Activated CD8-positive, alpha-beta T cell treated with anti-CD3 and anti-CD28 coated beads, Interleukin-2, amount 10 ng/mL, durations not matched to agents 7 days and 5 days (primary cell): Measurements from ENCODE around the gene C17orf107. TPM values are rescaled to one million over a fixed set of nuclear protein-coding genes. Genes with fewer than 3 reads are reported as not detected.

Experiments
- ATAC-seq: fragments of 150-1000 bp; cut with Tn5 transposase; one replicate; pipeline ENCODE4 v1.10.0; 2021; ENCODE audit warnings: moderate library complexity
- CTCF ChIA-PET: fragments of 350-600 bp; sonication (Branson Sonifier 250); formaldehyde crosslinking; loops from one replicate; lab custom pipeline; 2021; ENCODE audit warnings: antibody characterized with exemption; lab: Charles Lee
- POLR2A ChIA-PET: fragments of 350-600 bp; sonication (Branson Sonifier 250); formaldehyde crosslinking; loops from one replicate; lab custom pipeline; 2021; ENCODE audit warnings: antibody characterized with exemption; lab: Charles Lee
- DNase-seq: peaks from one replicate; pipeline ENCODE4 v3.0.0-alpha.2; 2020
- H3K27ac Mint-ChIP-seq: one replicate; pipeline ENCODE4 v1.8.0; 2021; ENCODE audit warnings: mild to moderate bottlenecking, mixed read lengths
- H3K27me3 Mint-ChIP-seq: one replicate; pipeline ENCODE4 v1.8.0; 2021; ENCODE audit warnings: low read depth, mixed read lengths
- H3K36me3 Mint-ChIP-seq: one replicate; pipeline ENCODE4 v1.8.0; 2021; ENCODE audit warnings: low read depth, mixed read lengths
- H3K4me1 Mint-ChIP-seq: one replicate; pipeline ENCODE4 v1.8.0; 2021; ENCODE audit warnings: low read depth, mixed read lengths
- H3K4me3 Mint-ChIP-seq: one replicate; pipeline ENCODE4 v1.8.0; 2021; ENCODE audit warnings: mild to moderate bottlenecking, mixed read lengths
- H3K9me3 Mint-ChIP-seq: one replicate; pipeline ENCODE4 v1.8.0; 2022; ENCODE audit warnings: mixed read lengths; ENCODE audit not compliant: insufficient read depth
- total RNA-seq, 2 experiments: library from RNA; stranded (reverse); gene quantifications; one replicate each; pipeline ENCODE4 v1.2.3, GENCODE V29; 2021

C17orf107 gene
- total RNA-seq, 2 experiments from 2014 or later = 0.97 to 1.1 TPM

- H3K4me3 Mint-ChIP-seq = no peak overlapping the region
- H3K36me3 Mint-ChIP-seq = peaks cover 26% of the 10 kb centered on the region
- H3K9me3 Mint-ChIP-seq = no peaks in the 10 kb centered on the region
- ChIA-PET CTCF (interaction anchor here (1.0 kb wide), 1 partner anchor 8 kb away, joined by 4 read pairs; the partner anchor contains the start of gene CHRNE), POLR2A (no interaction called here)
- peaks cover 2% of the 10 kb centered on the region for H3K27me3 Mint-ChIP-seq
- no peak for DNase-seq
- H3K27ac Mint-ChIP-seq = no peak overlapping the region
- no peak for ATAC-seq
- H3K4me1 Mint-ChIP-seq = peaks cover 11% of the 10 kb centered on the region
Observed at GRCh38 chr17:4895121-4895520, 4.2 kb upstream of the C17orf107 start.

- ATAC-seq (no peak), DNase-seq (no peak)
- peaks cover 14% of the 10 kb centered on the region for H3K4me1 Mint-ChIP-seq
- ChIA-PET POLR2A (no interaction called here), CTCF (no interaction called here)
- H3K9me3 Mint-ChIP-seq = no peaks in the 10 kb centered on the region
- no peak overlapping the region for H3K4me3 Mint-ChIP-seq
- H3K27me3 Mint-ChIP-seq = peaks cover 4% of the 10 kb centered on the region
- H3K36me3 Mint-ChIP-seq = peaks cover 24% of the 10 kb centered on the region
- H3K27ac Mint-ChIP-seq = no peak overlapping the region
Observed at GRCh38 chr17:4895657-4896331, 3.5 kb upstream of the C17orf107 start.

GRCh38 chr17:4896332-4897197 is 2.8 kb upstream of the C17orf107 start:
- ATAC-seq (no peak), DNase-seq (no peak)
- ChIA-PET CTCF (no interaction called here), POLR2A (no interaction called here)
- Mint-ChIP-seq H3K27ac (no peak overlapping the region), H3K36me3 (peaks cover 19% of the 10 kb centered on the region), H3K27me3 (peaks cover 7% of the 10 kb centered on the region), H3K4me3 (no peak overlapping the region), H3K9me3 (no peaks in the 10 kb centered on the region), H3K4me1 (peaks cover 22% of the 10 kb centered on the region)

- Mint-ChIP-seq H3K4me3 (no peak overlapping the region), H3K9me3 (no peaks in the 10 kb centered on the region), H3K36me3 (peaks cover 17% of the 10 kb centered on the region), H3K27ac (no peak overlapping the region), H3K27me3 (peaks cover 7% of the 10 kb centered on the region), H3K4me1 (peaks cover 23% of the 10 kb centered on the region)
- no peak for DNase-seq
- no peak for ATAC-seq
- ChIA-PET CTCF (no interaction called here), POLR2A (no interaction called here)
Observed at GRCh38 chr17:4897198-4897687, 2.1 kb upstream of the C17orf107 start.

GRCh38 chr17:4897785-4898184 is 1.6 kb upstream of the C17orf107 start:
- CTCF ChIA-PET = no interaction called here
- Mint-ChIP-seq H3K4me3 (no peak overlapping the region), H3K36me3 (peaks cover 14% of the 10 kb centered on the region)

GRCh38 chr17:4898351-4898750 is 985 bp upstream of the C17orf107 start:
- Mint-ChIP-seq H3K27me3 (peaks cover 7% of the 10 kb centered on the region), H3K4me1 (peaks cover 34% of the 10 kb centered on the region), H3K27ac (peak overlapping the region; percentile 24), H3K36me3 (peaks cover 14% of the 10 kb centered on the region), H3K4me3 (peak overlapping the region; percentile 59), H3K9me3 (no peaks in the 10 kb centered on the region)
- POLR2A ChIA-PET = interaction anchor here (0.6 to 1.6 kb wide), 2 partner anchors 35 to 195 kb away, joined by 3 to 7 read pairs; partner anchors contain the start of gene PELP1
- DNase-seq = no peak
- no peak for ATAC-seq
- CTCF ChIA-PET = interaction anchor here (1.1 to 1.9 kb wide), 3 partner anchors 109 to 331 kb away, joined by 3 to 10 read pairs (median 6); no protein-coding TSS in a partner anchor

More at GRCh38 chr17:4897785-4898184, 1.6 kb upstream of the C17orf107 start:
- Mint-ChIP-seq H3K27me3 (peaks cover 7% of the 10 kb centered on the region), H3K4me1 (peaks cover 28% of the 10 kb centered on the region), H3K9me3 (no peaks in the 10 kb centered on the region), H3K27ac (no peak overlapping the region)
- ATAC-seq (no peak), DNase-seq (no peak)
- POLR2A ChIA-PET = interaction anchor here (0.6 kb wide), 1 partner anchor 35 kb away, joined by 3 read pairs; no protein-coding TSS in a partner anchor

- ATAC-seq (peak; percentile 0), DNase-seq (no peak)
- ChIA-PET POLR2A (interaction anchor here (1.3 to 1.8 kb wide), 4 partner anchors 41 to 196 kb away, joined by 3 to 13 read pairs (median 6); partner anchors contain the start of genes PELP1, PFN1, RNF167 and SLC25A11), CTCF (interaction anchor here (0.8 to 1.9 kb wide), 11 partner anchors 9 to 332 kb away, joined by 3 to 10 read pairs (median 3); partner anchors contain the start of genes PLD2 and SPAG7)
- Mint-ChIP-seq H3K9me3 (no peaks in the 10 kb centered on the region), H3K27ac (no peak overlapping the region), H3K36me3 (peaks cover 14% of the 10 kb centered on the region), H3K4me3 (peak overlapping the region; percentile 59), H3K4me1 (peaks cover 38% of the 10 kb centered on the region), H3K27me3 (peaks cover 7% of the 10 kb centered on the region)
Observed at GRCh38 chr17:4898927-4899326, 409 bp upstream of the C17orf107 start.

GRCh38 chr17:4900231-4901107 is 1.1 kb downstream of the C17orf107 start:
- ChIA-PET POLR2A (interaction anchor here (0.7 to 1.8 kb wide), 4 partner anchors 39 to 80 kb away, joined by 3 to 13 read pairs (median 4); partner anchors contain the start of genes PFN1, RNF167, SLC25A11 and SPAG7), CTCF (interaction anchor here (1.1 to 2.2 kb wide), 9 partner anchors 9 to 336 kb away, joined by 3 to 10 read pairs (median 5); partner anchors contain the start of gene ARRB2)
- peak; percentile 70 for DNase-seq
- ATAC-seq = peak; percentile 17
- H3K27me3 Mint-ChIP-seq = peaks cover 7% of the 10 kb centered on the region
- peak overlapping the region; percentile 81 for H3K4me3 Mint-ChIP-seq
- peaks cover 38% of the 10 kb centered on the region for H3K4me1 Mint-ChIP-seq
- H3K9me3 Mint-ChIP-seq = no peaks in the 10 kb centered on the region
- peak overlapping the region; percentile 61 for H3K27ac Mint-ChIP-seq
- peaks cover 8% of the 10 kb centered on the region for H3K36me3 Mint-ChIP-seq

GRCh38 chr17:4901108-4901647 is 1.8 kb downstream of the C17orf107 start:
- Mint-ChIP-seq H3K27ac (peak overlapping the region; percentile 61), H3K36me3 (peaks cover 4% of the 10 kb centered on the region), H3K4me3 (peak overlapping the region; percentile 22), H3K4me1 (peaks cover 38% of the 10 kb centered on the region), H3K27me3 (peaks cover 10% of the 10 kb centered on the region), H3K9me3 (no peaks in the 10 kb centered on the region)
- DNase-seq (no peak), ATAC-seq (no peak)
- CTCF ChIA-PET = interaction anchor here (0.6 to 2.2 kb wide), 3 partner anchors 8 to 111 kb away, joined by 3 to 10 read pairs (median 6); no protein-coding TSS in a partner anchor
- POLR2A ChIA-PET = interaction anchor here (1.0 to 1.1 kb wide), 2 partner anchors 66 to 450 kb away, joined by 3 read pairs; partner anchors contain the start of gene SPAG7

GRCh38 chr17:4901648-4902344 is 2.5 kb downstream of the C17orf107 start:
- DNase-seq = no peak
- Mint-ChIP-seq H3K4me3 (no peak overlapping the region), H3K4me1 (peaks cover 38% of the 10 kb centered on the region)

More at GRCh38 chr17:4901648-4902344, 2.5 kb downstream of the C17orf107 start:
- ChIA-PET POLR2A (interaction anchor here (1.0 kb wide), 1 partner anchor 451 kb away, joined by 3 read pairs; no protein-coding TSS in a partner anchor), CTCF (interaction anchor here (0.6 to 2.2 kb wide), 4 partner anchors 8 to 112 kb away, joined by 3 to 10 read pairs (median 8); no protein-coding TSS in a partner anchor)
- Mint-ChIP-seq H3K27me3 (peaks cover 10% of the 10 kb centered on the region), H3K9me3 (no peaks in the 10 kb centered on the region), H3K36me3 (peaks cover 3% of the 10 kb centered on the region), H3K27ac (no peak overlapping the region)
- ATAC-seq = no peak
